ENCODE data around the gene RARG. TPM values are rescaled to one million over a fixed set of nuclear protein-coding genes. Genes with fewer than 3 reads are reported as not detected.
"Not testable (repeated sequence)": the region's sequence is repeated elsewhere in the genome, so short reads cannot be mapped to it uniquely, and the experiment has no call there.

The RARG gene
- total RNA-seq, 3 donors from 2014 or later, result 34.4 to 38.4 (median 38.0) TPM

DNA sequence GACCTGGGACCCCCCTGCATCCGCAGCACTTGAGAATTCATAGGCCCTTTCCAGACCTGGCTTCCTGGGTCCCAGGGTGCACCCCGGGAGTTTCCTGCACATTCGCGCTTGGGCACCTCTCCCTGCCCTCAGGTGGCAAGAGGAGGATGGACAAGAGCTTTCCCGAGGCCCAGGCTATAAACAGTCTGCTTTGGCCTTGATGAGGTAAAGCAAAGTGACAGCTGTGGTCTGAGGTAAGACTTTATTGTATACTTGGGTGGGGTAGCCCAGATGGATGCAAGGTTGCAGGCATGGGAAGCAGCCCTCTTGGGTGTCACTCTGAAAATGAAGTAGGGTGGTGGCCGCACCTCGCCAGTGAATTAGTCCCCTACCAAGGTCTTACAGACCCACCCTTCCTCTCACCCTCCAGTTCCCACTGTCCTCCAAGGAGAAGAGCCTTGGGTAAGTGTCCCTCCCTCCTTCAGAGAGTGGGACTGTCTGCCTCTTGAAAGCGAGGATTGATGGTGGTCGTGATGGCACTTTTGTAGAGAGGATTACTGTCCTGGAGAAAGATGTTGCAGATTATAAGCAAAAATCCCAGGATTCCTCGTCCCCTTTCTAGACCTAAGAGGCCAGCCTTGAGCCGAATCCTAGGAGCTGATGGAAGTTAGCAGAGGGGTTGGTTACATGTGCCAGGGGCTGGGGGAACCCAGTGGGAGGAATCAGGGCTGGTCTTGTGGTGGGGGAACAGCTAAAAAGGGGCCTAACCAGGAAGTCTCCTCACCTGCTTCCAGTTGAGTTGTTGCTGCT lies 40.7 kb downstream of the RARG start:
- H3K4me3 Mint-ChIP-seq, result no peak overlapping the region
- H3K9me3 Mint-ChIP-seq, result no peaks in the 10 kb centered on the region
- peaks cover 35% of the 10 kb centered on the region for H3K36me3 Mint-ChIP-seq (ENCODE audit: insufficient read depth)
- peaks cover 7% of the 10 kb centered on the region for H3K4me1 Mint-ChIP-seq (ENCODE audit: low read depth)
- ATAC-seq (no peak), DNase-seq (no peak)
- H3K27me3 Mint-ChIP-seq (ENCODE audit: low read depth), result no peaks in the 10 kb centered on the region

DNA sequence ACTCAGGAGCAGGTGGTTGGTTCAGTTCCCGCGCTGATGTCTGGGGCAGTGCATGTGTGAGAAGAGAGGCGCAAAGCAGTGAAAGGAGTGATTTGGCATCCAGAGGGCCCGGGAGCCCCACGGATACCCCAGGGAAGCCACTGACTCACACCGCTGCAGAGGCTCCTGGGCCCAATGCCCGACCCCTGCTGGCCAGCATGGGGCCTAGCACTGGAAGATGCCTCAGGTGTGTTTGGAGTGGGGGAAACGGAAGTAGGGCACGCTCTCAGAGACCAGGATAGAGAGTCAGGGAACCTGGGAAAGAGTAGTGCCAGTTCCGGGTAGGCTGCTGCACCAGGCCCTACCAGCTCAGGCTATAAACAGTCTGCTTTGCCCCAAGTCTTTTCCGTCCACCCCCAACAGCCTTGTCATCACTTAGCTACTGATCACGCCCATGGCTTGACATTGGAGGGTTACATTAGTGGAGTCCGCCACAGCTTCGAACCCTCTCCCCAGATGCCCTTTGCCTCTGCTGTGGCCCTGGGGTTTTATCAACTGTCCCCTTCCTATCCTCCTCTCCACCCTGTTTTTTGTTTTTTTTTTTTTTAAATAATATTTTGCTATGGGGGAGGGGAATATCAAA lies 41.8 kb downstream of the RARG start:
- H3K4me1 Mint-ChIP-seq (ENCODE audit: low read depth), result peaks cover 10% of the 10 kb centered on the region
- DNase-seq (peak; percentile 57), ATAC-seq (peak; percentile 91 to 92)
- peaks cover 35% of the 10 kb centered on the region for H3K36me3 Mint-ChIP-seq (ENCODE audit: insufficient read depth)
- H3K27me3 Mint-ChIP-seq (ENCODE audit: low read depth), result no peaks in the 10 kb centered on the region
- no peak overlapping the region for H3K4me3 Mint-ChIP-seq
- H3K9me3 Mint-ChIP-seq, result no peaks in the 10 kb centered on the region

DNA sequence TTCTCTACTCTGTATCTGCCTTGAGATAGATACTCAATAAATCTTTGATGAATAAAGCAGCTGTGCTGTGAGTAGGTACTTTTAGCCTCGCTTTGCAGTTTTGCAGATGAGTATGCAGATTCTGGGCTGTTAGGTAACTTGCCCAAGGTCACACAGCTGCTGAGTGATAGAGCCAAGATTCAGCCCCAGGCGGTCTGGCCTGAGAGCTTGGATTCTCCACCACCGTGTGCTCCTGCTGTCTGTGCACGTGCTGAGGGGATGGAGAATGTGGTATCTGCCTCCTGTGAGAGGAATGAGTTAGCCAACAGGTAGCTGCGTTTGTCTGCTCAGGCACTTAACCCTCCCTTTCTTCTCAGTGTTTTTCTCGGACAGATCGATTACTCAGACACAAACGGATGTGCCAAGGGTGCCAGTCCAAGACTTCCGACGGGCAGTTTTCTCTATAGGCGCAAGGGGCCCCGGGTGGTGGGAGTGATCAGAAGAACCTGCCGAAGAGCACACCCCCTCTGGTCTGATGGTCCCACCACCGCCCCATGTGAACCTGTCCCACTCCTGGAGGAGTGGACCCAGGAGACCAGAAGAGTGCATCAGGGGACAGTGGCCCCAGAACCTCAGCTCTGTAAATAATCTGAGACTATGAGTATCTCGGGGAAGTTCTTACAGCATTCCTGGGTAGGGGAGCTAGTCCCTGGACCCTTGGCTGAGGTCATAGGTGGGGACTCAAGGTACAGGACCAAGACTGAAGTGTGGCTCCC lies 44.7 kb downstream of the RARG start:
- H3K36me3 Mint-ChIP-seq (ENCODE audit: insufficient read depth), result peaks cover 27% of the 10 kb centered on the region
- ATAC-seq, result no peak

DNA sequence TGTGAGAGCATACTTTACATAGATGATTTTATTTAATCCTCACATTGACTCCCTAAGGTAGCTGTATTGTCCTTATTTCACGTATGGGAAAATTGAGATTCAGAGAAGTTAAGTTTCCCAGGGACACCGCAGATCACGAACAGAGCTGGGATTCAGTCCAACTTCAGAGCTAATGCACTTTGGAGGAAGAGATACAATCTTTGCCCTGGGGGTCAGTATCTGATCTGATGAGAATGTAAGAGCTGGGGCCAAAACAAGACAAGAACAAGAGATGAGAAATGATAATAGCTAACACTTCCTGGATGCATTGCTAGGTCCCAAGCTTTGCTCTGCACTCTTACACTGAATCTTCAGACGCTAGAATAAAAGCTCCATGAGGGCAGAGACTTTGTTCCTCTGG lies 45.3 kb downstream of the RARG start:
- H3K4me3 Mint-ChIP-seq, result no peak overlapping the region
- peaks cover 42% of the 10 kb centered on the region for H3K4me1 Mint-ChIP-seq (ENCODE audit: low read depth)
- H3K9me3 Mint-ChIP-seq, result no peaks in the 10 kb centered on the region
- peaks cover 29% of the 10 kb centered on the region for H3K36me3 Mint-ChIP-seq (ENCODE audit: insufficient read depth)
- ATAC-seq, result no peak
- H3K27me3 Mint-ChIP-seq (ENCODE audit: low read depth), result no peaks in the 10 kb centered on the region
- DNase-seq, result no peak

More for the DNA sequence above, 44.7 kb downstream of the RARG start:
- Mint-ChIP-seq H3K27me3 (ENCODE audit: low read depth) (no peaks in the 10 kb centered on the region), H3K9me3 (no peaks in the 10 kb centered on the region), H3K4me3 (no peak overlapping the region), H3K4me1 (ENCODE audit: low read depth) (peaks cover 36% of the 10 kb centered on the region)
- DNase-seq, result no peak

DNA sequence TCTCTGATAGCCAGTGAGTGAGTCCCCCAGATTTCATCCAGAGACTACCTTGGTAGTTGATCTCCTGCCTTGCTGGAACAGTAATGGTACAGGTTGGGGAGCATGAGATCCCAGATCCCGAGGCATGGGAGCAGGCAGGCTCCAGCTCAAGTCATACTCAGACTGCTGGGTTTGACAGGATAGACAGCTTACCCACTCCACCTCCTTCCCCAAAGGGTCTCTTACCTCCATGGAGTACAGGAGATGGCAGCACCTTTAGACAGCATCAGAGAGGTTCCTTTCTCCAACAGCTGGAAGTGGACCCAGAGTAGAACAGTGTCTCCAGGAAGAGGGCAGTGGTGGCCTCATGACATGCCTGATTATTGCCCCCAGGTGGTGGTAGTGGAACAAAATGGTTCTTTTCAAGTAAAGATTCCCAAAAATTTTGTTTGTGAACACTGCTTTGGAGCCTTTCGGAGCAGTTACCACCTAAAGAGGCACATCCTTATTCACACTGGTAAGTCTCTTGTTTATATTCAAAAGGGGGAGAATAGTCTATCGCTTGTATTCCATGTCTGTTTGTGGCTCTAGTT lies 46.3 kb downstream of the RARG start:
- H3K36me3 Mint-ChIP-seq (ENCODE audit: insufficient read depth), result peaks cover 29% of the 10 kb centered on the region
- peaks cover 46% of the 10 kb centered on the region for H3K4me1 Mint-ChIP-seq (ENCODE audit: low read depth)
- H3K9me3 Mint-ChIP-seq, result no peaks in the 10 kb centered on the region
- no peak for ATAC-seq
- no peaks in the 10 kb centered on the region for H3K27me3 Mint-ChIP-seq (ENCODE audit: low read depth)
- no peak overlapping the region for H3K4me3 Mint-ChIP-seq
- no peak for DNase-seq

DNA sequence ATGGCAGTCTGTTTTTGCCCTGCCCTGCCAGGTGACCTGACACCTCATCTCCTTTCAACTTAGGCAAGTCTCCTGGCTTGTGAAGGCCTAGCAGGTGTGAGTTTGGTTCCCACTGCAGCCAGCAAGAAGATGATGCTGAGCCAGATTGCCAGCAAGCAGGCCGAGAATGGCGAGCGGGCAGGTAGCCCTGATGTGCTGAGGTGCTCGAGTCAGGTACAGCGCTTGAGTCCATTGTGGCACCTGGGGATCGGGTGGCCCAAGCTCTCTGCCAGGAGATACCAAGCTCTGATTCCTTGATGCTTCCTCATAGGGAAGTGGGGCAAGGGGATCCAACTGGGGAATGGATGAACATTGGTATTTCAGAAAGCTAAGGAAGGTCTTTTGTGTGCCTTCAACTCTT lies 47.2 kb downstream of the RARG start:
- Mint-ChIP-seq H3K9me3 (no peaks in the 10 kb centered on the region), H3K4me3 (no peak overlapping the region), H3K4me1 (ENCODE audit: low read depth) (peaks cover 45% of the 10 kb centered on the region), H3K27me3 (ENCODE audit: low read depth) (no peaks in the 10 kb centered on the region), H3K36me3 (ENCODE audit: insufficient read depth) (peaks cover 29% of the 10 kb centered on the region)
- DNase-seq (no peak), ATAC-seq (no peak)

DNA sequence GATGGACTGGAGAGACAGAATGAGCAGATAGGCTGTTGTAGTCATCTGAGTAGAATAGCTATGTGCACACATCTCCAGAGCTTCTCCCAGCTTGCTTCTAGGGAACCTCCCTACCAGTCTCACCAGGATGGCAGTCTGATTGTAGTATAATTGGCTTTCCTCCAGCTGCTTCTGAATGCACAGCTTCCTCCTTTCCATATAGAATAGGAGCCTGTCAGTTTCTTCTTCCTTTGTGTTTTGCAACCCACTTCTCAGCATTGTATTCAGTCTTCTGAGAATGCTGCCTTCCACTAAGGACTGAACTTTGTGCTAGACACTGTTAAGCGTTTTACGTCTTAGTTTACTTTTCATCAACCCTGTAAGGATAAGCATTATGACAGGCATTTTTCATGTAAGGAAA lies 49.1 kb downstream of the RARG start:
- DNase-seq, result no peak
- H3K4me1 Mint-ChIP-seq (ENCODE audit: low read depth), result peaks cover 53% of the 10 kb centered on the region
- peak overlapping the region; percentile 97 for H3K4me3 Mint-ChIP-seq
- no peaks in the 10 kb centered on the region for H3K9me3 Mint-ChIP-seq
- peaks cover 29% of the 10 kb centered on the region for H3K36me3 Mint-ChIP-seq (ENCODE audit: insufficient read depth)
- ATAC-seq, result no peak
- H3K27me3 Mint-ChIP-seq (ENCODE audit: low read depth), result no peaks in the 10 kb centered on the region

DNA sequence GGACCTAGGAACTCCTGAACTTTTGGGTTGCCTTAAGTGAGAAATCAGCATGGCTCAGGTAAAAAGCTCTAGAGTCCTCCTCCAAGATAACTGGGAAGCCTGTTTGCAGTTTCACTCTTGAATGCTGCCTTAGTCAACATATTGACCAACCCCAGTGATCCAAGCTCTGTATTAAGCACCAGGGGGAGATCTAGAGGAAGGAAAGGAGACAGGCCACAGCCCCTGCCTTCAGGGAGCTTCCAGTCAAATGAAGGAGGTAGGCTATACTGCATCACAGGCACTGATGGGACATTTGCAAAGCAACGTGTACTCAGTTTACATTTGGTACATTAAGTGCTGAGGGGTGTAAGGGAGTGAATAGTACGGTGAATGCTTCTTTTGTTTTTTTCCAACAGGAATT lies 50.1 kb downstream of the RARG start:
- Mint-ChIP-seq H3K4me1 (ENCODE audit: low read depth) (peaks cover 53% of the 10 kb centered on the region), H3K9me3 (no peaks in the 10 kb centered on the region), H3K4me3 (peak overlapping the region; percentile 97), H3K27me3 (ENCODE audit: low read depth) (no peaks in the 10 kb centered on the region), H3K36me3 (ENCODE audit: insufficient read depth) (peaks cover 26% of the 10 kb centered on the region)
- no peak for ATAC-seq
- no peak for DNase-seq

DNA sequence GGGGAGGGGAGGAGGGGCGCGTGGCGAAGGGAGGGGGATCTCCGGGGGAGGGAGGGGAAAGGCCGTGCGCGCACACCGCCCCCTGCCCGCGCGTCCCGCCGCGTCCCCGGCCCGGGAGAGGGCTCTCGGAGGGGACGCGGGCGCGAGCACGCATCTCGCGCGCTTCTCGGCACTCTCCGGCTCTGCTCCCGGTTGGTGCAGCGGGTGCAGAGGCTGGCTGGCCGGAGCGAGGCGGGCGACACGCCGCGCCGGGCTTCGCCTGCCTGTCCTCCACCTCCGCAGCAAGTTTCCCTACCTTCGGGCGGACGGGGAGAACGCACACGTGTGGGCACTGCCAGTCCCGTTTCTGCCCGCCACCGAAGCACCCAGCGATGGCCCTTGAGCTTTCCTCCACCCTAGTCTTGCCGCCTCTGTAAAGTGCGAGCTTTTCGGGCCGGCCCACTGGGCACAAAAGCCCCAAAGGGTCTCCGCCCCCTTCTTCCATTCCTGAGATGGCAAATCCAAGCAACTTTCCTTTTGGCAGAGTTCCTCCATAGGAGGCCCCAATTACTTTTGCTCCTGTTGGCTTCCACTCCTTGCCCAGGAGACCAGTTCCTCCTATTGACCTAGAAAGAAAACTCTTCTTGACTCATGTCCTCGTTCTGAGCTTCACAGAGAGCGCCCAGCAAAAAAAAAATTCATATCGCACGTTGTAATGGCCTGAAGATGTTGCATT lies 50.9 kb downstream of the RARG start:
- Mint-ChIP-seq H3K27me3 (ENCODE audit: low read depth) (no peaks in the 10 kb centered on the region), H3K4me3 (peak overlapping the region; percentile 97), H3K9me3 (no peaks in the 10 kb centered on the region), H3K36me3 (ENCODE audit: insufficient read depth) (peaks cover 19% of the 10 kb centered on the region), H3K4me1 (ENCODE audit: low read depth) (peaks cover 53% of the 10 kb centered on the region)
- ATAC-seq, result peak; percentile 61 to 69
- DNase-seq, result peak; percentile 73

DNA sequence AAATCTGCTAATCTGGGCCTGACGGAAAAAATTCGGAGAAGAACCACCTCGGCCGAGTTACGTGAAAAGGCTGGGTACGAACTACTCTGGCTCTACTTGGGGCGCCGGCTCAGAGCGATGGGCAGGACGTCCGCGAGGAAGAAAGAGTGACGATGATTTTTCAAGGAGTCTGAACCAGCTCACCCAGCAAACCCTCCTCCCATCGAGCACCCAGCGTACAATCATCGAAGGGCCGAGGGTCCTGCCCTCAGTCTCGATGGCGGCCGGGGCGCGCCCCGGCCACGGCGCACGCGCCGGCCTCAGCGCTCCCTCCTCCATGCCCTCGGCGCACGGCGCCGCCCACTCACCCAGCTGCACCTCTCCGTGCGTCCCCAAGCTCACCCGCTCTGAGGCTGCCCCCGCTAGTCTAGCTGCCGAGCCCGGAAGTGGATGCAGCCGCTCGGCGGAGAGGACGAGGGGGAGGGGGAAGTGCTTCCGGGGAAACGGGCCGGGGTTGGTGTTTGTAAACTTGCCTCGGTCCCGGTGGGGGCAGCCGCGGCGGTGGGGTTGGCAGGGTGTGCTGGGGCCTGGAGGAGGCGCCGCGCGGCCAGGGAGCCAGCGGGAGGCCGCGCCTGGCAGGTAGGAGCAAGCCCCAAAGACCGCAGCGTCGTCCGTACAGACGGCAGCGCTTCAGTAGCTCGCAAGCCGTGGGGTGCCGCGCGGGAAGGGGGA lies 51.6 kb downstream of the RARG start, which contains the start of the genes CSAD and ZNF740:
TSS of gene CSAD (minus strand) at position 706 of the 711 bp plus-strand sequence. CDS start 7,455 bp downstream, outside the sequence.
TSS of gene ZNF740 (plus strand) at position 503 of the 711 bp plus-strand sequence. CDS start 1,262 bp downstream, outside the sequence.
- H3K36me3 Mint-ChIP-seq (ENCODE audit: insufficient read depth), result peaks cover 15% of the 10 kb centered on the region
- no peaks in the 10 kb centered on the region for H3K9me3 Mint-ChIP-seq
- H3K4me1 Mint-ChIP-seq (ENCODE audit: low read depth), result peaks cover 52% of the 10 kb centered on the region
- DNase-seq, result peak; percentile 97
- peak; percentile 95 for ATAC-seq
- peak within 1 kb of the TSS; percentile 97 for H3K4me3 Mint-ChIP-seq
- H3K27me3 Mint-ChIP-seq (ENCODE audit: low read depth), result no peaks in the 10 kb centered on the region

DNA sequence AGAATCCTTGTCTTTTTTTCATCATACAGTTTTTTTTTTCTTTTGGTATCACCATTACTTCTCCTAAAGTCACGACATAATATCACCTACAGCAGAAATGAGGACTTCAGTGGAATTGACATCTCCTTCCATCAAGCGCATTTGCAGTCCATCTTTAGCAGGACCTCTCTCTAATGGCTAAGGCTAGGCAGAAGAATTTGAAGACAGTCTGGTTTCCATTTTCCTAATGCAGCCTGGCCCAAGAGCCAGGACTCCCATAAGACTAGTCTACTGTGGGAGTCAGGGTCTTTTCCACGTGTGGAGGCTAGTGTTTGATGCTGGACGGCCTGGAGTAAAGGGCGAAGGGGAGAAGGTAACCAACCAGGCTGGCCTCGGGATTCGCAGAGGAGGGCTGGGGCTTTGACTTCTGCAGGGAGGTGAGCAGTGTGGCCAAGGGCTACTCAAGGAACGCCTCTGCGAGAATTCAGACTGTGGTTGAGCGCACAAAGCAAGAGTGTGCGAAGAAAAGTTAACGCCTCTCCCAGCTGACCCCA lies 52.3 kb downstream of the RARG start:
- Mint-ChIP-seq H3K4me3 (peak overlapping the region; percentile 89), H3K9me3 (no peaks in the 10 kb centered on the region), H3K27me3 (ENCODE audit: low read depth) (no peaks in the 10 kb centered on the region), H3K36me3 (ENCODE audit: insufficient read depth) (peaks cover 15% of the 10 kb centered on the region), H3K4me1 (ENCODE audit: low read depth) (peaks cover 48% of the 10 kb centered on the region)
- peak; percentile 1 to 4 for ATAC-seq
- no peak for DNase-seq

DNA sequence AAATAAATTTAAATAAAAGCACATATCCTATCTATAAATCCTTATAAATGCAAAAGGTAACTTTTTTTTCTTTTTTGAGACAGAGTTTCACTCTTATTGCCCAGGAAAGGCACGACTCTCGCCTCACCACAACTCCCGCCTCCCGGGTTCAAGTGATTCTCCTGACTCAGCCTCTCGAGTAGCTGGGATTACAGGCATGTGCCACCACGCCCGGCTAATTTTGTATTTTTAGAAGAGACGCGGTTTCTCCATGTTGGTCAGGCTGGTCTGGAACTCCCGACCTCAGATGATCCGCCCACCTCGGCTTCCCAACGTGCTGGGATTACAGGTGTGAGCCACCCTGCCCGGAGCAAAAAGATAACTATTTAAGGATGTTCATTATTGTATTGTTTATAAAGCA lies 53.2 kb downstream of the RARG start:
- Mint-ChIP-seq H3K4me3 (peak overlapping the region; percentile 89), H3K36me3 (ENCODE audit: insufficient read depth) (peaks cover 15% of the 10 kb centered on the region), H3K4me1 (ENCODE audit: low read depth) (peaks cover 39% of the 10 kb centered on the region)
- H3K27me3 Mint-ChIP-seq (ENCODE audit: low read depth); ATAC-seq; DNase-seq; H3K9me3 Mint-ChIP-seq: not testable (repeated sequence)

DNA sequence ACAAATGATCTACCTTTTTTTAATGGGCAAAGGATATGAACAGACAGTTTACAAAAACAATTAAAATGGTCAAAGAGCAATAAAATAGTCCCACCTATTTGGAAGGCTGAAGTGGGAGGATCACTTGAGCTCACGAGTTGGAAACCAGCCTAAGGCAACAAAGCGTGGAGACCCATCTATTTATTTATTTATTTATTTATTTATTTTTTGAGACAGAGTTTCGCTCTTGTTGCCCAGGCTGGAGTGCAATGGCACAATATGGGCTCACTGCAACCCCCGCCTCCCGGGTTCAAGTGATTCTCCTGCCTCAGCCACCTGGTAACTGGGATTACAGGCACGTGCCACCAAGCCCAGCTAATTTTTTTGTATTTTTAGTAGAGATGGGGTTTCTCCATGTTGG lies 54.6 kb downstream of the RARG start:
- not testable (repeated sequence) for ATAC-seq; DNase-seq; H3K4me3 Mint-ChIP-seq; H3K27me3 Mint-ChIP-seq (ENCODE audit: low read depth); H3K9me3 Mint-ChIP-seq
- Mint-ChIP-seq H3K36me3 (ENCODE audit: insufficient read depth) (peaks cover 13% of the 10 kb centered on the region), H3K4me1 (ENCODE audit: low read depth) (peaks cover 25% of the 10 kb centered on the region)

Data from activated T-cell treated with anti-CD3 and anti-CD28 coated beads, Interleukin-2, amount 50 U/mL, for 4 hours (primary cell).